Kidney capillary endothelial cell (primary cell): ENCODE data around the gene BCL7A.
"Not testable (repeated sequence)": the region's sequence is repeated elsewhere in the genome, so short reads cannot be mapped to it uniquely, and the experiment has no call there.

Experiments used
- DNase-seq: peaks from one replicate; pipeline ENCODE4 v3.0.0-alpha.2; 2018; ENCODE audit warnings: low spot score

The BCL7A gene

DNA sequence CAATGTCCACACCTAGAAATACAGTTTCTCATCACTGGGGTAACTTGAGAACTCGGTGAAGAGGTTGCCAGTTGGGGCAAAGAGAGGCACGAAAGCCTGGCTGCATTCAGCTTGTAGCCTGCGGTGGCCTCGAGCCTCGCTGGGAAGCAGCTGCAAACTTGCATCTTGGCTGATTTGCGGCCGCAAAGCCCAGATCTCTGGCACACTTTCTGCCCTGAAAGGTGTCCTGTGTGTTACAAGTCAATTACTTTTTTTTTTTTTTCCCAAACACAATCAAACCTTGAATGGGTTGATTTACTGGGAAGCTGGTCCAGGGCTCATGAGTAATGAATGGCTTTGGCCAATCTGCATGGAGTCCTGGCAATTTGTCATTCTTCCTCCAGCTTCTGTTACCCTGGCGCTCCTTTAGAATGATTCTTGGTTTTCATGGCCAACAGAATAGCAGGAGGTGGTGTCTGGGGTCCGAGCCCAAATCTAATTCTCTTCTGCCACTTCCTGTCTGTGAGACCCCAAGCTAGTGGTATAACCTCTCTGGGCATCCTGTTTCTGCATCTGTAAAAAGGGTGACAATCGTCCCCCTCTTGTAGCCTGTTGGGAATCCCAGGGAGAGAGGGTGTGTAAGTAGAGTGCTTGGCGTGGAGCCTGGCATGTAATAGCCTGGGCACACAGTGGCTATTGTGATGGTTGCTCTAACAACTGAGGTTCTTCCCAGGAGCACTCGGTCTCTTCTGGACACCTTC is 6.7 kb downstream of the BCL7A start:
- peak; percentile 21 for DNase-seq

DNA sequence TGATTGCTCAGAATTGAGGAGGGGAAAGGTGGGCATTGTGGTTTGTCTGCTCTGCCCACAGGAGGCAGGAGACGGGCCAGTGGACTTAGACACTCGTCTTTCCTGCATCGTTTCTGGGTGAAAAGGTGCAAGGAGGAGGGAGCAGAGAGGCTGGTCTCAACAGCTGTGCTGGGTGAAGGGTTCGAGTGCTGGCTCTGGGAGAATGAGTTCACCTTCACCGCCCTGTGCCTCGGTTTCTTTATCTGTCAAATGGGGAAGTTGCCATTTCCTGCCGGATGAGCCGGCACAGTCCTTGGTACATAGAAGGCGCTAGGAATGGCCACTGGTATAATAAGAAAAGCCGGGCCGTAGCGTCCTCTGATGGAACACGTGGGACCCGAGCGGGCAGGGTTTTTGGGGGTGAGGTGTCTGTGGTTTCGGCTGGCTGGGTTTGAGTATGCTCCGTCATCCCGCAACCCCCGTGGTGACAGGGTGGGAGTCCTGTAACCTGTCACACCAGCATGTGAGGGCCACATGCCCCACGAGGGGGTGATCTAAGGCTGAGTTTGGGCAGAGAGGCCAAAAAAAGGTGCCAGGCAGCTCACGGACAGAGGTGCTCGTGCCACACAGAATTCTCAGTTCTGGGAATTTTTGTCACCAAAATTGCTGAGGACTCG is 7.3 kb downstream of the BCL7A start:
- DNase-seq: no peak

DNA sequence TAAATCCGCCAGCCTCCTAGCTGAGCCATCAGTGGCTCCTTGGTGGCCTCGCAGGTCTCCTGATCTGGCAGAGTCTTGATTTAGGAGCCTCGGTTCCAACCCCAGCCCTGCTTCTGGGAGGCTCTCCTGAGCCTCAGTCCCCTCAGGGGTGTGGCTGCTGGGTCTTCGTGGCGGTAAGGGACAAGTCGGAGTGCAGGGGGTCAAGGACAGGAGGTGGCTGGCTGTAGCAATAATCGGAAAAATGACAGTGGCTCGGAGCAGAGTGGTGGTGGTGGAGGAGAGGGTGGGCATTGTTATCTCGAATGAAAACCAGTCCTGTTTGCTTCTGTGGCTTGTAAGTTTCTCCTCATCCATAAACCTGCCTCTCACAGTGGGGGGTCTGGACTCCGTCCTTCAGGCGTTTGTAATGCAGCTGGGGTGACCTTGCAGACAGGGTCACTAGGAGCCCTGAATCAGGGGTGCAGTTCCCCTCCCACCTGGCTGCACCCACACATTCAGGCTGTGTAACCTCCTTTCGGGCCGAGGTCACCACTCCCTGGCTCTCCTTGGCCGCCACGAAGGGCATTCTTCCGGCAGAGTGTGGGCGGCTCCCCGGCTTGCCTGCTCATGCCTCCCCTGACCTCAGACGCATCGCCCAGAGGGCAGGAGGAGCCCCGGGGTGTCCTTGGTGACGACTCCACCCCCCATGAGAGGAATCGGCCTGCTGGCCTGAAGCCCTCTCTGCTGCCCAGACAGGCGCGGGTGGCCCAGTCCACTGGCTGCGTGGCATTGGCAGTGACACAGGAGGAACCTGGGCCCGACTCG is 8.1 kb downstream of the BCL7A start:
- no peak for DNase-seq

DNA sequence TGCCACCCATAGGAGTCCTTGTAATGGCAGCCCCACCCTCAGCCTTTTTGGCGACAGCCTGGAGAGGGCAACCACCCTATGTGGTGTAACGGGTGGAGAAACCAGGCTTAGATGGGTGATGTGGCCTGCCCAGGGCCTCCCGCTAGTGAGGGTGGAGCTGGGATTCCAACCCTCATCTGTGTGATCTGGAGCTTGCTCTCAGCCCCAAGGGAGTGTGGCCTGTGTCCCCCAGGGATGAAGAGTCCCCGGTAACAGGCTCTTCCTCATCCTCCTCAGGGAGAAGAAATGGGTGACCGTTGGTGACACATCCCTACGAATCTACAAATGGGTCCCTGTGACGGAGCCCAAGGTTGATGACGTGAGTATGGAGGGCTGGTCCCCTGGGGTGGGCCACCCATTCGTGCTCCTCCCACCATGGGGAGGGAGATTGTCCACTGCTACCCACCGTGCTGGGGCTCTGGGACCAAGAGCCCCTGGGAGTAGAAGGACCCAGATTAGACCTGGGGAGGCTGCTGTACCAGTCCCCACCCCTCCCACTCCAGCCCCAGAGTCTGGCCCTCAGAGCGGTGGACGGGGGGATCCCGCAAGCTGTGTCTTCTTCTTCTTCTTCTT is 8.8 kb downstream of the BCL7A start:
- no peak for DNase-seq

DNA sequence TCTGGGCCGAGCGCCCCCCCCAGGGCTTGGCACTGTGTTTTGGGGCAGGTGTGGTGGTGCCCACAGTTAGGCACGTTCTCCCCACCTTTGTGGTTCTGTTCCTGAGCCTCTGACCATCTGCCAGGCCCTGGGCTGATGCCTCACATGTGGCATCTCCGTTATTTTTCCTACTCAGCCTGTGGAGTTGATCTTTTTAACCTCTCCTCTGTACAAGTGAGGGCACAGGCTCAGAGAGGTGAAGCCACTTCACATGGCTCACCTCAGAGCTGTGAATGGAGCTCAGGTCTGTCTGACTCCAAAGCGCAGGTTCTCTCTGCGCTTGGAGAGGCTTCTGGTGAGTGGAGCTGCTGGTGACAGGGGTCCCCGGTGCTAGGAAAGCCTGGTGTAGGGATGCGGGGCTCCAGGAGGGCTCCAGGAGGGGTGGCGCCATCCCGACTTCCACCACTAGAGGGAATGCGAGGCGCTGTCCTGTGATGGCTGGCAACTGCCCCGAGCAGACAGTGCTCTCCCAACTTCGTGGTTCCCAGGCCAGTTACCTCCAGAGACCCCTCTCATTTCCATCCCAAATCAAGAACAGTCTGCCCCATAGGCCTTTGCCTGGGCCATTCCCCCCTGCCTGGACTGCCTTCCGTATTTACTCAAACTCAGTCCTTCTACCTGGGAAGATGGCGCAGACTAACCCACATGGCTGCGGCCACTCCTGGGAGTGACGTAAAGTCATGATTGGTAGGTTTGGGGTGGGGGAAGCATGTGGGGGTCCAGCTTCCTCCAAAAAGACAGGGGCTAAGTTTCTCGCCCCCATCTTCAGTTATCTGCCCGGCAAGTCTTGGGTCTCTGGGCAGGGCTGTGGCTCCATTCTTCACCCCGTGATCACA is 9.9 kb downstream of the BCL7A start:
- DNase-seq: peak; percentile 34

DNA sequence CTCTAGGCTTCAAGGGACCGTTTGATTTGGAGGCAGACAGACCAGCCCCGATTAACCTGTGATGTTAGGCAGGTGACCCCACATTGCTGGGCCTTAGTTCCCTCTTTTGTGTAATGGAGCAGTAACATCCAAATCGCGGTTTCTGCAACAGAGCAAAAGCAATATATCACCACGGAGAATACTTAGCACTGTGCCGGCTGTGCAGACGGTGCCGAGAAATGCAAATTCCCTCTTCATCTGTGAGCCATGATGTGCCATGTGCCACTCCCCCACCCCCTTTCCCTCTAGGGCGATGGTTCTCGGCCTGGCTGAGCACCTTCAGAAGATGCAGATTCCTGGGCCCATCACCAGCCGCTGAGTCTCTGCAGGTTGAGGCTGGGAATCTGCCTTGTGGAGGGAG is 10.9 kb downstream of the BCL7A start:
- DNase-seq: no peak

DNA sequence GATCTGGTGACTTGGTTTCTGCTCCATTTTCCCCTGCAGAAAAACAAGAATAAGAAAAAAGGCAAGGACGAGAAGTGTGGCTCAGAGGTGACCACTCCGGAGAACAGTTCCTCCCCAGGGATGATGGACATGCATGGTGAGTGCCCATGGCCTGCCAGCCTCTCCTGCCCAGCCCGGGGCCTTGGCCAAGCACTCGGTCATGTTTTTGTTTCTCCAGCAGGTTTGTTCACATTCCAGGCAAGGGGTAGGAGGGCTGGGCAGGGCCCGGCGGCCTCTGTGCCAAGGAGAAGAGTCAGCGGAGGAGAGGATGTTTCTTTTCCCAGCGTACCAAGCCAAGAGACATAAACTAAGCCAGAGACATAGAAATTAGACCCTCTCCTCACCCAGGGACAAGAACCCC is 13.6 kb downstream of the BCL7A start:
- no peak for DNase-seq

DNA sequence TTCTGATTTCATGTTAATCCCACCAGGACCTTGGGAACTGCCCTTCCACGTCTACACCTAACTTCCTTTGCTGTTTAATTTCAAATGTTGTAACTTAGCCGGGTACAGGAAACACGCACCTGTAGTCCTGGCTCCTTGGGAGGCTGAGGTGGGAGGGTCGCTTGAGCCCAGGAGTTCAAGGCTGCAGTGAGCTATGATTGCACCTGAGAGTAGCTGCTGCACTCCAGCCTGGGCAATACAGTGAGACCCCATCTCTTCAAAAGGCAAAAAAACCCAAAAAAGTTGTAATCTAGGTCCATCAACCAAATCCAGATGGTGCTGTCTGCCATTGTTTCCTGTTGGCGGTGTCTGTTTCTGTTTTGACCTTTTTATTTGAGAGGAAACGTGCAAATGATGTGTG is 14.5 kb downstream of the BCL7A start:
- no peak for DNase-seq

DNA sequence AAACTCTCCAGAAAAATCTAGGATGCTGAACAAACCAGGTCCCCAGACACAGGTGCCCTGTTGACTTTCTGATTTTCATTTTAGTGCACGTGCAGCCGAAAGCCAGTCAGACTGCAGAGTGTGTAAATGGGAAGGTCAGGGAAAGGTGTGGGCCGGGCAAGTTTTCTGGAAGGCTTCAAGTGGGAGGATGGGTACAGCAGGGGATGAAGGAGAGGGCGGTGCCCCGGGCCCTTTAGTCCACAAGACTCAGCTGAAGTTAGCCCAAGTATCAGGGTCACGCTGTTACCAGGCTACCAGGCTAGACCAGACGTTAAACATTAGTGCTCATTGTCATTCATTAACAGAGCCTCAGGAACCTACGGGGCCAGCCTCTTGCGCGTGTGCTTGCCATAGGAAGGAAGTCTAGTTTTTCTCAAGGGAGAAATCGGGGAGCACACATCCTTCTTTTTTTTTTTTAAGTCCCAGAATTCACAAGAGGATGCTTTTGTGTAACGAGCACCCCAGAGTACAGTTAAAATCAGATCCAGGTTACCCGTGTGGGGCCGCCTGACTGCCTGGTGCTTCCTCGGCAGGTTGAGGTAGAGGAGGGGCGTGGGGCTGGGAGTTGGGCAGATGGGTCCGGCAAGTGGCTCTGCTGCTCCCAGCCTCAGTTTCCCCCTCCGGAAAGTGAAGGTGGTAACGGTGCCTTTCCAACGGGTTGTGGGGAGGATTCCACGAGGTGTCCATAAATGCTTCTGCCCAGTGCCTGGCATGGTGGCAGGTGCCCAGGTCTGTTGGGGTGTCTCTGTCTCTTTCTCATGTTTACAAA is 19.1 kb downstream of the BCL7A start:
- no peak for DNase-seq

DNA sequence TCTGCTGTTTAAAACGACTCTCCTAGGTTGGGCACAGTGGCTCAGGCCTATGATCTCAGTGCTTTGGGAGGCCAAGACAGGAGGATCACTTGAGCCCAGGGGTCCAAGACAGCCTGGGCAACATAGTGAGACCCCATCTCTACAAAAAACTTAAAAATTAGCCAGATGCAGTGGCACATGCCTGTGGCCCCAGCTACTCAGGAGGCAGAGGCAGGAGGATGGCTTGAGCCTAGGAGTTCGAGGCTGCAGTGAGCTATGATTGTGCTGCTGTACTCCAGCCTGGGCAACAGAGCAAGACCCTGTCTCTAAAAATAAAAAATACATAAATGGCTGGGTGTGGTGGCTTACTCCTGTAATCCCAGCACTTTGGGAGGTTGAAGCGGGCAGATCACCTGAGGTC is 19.8 kb downstream of the BCL7A start:
- DNase-seq: not testable (repeated sequence)

DNA sequence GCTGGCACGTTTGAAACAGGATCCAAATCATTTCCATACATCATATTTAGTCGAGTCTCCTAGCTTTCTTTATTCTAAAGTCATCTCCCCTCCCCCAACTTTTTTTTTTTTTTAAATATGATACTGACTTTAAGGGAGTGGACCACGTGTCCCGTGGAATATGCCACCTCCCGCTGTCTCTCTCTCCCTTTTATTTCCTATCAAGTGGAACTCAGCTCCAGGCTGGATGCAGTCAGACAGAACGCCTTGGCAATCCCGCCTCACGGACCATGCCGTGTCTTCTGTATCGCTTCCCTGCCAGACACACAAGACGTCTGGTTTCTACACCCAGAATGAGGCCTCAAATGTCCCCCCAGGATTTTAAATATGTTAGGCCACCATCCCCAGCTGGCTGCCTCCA is 21.2 kb downstream of the BCL7A start:
- no peak for DNase-seq

DNA sequence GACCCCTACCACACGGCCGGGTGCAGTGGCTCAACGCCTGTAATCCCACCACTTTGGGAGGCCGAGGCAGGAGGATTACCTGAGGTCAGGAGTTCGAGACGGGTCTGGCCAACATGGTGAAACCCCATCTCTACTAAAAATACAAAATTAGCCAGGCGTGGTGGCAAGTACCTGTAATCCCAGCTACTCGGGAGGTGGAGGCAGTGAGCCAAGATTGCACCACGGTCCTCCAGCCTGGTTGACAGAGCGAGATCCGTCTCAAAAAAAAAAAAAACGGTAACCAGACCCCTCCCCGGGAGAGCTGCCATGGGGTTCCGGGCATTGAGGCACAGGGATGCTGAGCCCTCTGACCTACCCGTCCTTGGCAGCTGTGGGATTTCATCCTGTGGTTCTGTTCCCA is 21.8 kb downstream of the BCL7A start:
- DNase-seq: no peak

DNA sequence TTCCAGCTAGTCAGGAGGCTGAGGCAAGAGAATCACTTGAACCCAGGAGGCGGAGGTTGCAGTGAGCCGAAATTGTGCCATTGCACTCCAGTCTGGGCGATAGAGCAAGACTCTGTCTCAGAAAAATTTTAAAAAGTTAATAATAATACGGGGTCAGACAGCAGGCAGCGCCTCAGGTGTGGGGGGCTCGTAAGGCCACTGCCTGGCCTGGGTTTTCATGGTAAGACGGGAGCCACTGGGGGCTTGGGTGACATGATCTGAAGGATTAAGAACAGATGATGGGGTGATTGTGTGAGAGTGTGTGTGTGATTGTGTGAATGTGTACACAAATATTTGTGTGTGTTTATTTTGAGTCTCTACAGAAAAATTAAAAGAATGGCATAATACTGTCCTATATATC is 23.6 kb downstream of the BCL7A start:
- DNase-seq: no peak

DNA sequence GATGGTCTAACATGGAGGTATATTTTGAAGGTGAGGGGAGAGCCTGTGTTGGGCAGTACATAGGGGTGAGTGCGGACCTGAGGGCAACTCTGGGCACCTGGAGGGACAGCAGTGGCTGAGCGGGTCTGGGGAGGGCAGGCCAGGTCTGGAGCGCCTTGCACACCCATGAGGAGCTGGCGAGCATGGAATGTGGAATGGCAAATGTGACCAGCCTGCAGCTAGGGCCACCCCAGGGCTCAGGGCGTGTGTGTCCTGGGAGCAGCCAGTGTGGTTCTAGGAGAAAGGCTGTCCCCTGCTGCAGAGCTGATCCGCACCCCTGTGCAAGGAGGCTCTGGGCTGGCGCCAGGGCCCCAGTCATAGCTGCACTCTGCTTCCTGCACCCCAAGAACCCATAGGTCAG is 24.5 kb downstream of the BCL7A start:
- DNase-seq: no peak

DNA sequence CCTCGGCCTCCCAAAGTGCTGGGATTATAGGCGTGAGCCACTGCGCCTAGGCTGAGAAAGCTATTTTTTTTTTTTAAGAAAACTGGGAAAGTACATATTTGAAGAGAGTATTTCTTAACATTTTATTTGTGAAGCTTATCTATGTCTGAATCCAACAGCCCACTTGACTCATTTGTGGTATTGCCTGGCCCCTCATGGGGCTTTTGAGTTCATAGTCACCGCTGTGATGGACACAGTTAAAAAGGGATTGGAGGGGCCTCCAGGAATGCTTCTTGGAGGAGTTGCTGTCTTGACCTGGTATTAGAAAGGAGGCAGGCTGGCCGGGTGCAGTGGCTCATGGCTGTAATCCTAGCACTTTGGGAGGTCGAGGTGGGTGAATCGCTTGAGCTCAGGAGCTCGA is 26.5 kb downstream of the BCL7A start:
- DNase-seq: no peak

DNA sequence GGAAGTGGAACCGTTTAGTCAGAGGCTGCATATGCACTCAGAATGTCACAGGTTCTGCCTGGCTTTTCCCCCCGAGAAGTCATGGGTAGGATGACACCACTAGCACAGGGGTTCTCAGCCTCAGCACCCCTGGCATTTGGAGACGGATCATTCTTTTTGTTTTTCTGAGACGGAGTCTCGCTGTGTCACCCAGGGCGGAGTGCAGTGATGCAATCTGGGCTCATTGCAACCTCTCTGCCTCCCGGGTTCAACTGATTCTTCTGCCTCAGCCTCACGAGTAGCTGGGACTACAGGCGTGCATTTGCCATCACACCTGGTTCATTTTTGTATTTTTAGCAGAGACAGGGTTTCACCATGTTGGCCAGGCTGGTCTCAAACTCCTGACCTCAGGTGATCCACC is 28.1 kb downstream of the BCL7A start:
- DNase-seq: no peak

DNA sequence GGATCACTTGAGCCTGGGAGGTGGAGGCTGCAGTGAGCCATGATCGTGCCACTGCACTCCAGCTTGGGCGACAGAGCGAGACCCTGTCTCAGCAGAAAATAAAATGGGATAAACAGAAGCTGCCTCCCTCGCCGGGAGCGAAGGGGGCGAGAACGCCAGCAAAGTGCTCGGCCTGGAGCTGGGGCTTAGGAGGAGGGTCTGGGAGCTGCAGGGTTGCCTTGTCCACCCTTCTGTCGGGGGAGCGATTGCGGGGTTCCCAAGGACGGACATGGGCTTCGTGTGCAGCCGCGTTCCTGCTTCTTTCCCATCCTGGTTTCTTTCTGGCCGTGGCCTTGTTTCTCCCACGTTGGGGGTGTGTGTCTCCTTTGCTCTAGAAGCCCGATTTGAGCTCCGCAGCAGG is 29.0 kb downstream of the BCL7A start:
- no peak for DNase-seq

DNA sequence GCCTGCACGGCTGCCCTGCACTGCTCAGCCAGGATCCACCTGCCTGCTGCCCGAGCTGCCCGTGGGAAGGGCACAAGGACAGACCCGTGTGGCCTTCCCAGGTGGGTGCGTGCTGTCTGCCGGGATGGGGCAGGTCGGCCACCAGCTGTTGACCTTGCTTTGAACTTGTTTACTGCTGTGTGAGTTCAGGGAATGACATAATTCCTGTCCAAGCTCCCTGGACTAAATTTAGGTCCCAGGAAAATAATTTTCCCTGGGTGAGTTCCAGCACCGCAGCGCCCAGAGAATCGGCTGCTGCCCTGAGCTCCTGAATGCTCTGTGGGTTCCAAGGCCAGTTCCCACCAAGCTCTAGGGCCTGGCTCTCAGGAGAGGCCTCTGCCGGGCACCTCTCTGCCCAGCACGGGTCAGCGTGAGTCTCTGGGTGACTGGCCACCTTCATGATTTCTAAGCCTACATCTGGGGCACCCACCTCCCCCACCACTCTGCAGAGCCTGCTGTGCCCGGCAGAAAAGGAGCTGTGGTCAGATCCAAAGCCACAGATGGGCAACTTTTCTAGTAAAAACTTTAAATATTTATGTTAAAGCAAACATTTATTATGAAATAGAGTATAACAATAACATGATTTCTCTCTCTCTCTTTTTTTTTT is 29.7 kb downstream of the BCL7A start:
- DNase-seq: no peak

DNA sequence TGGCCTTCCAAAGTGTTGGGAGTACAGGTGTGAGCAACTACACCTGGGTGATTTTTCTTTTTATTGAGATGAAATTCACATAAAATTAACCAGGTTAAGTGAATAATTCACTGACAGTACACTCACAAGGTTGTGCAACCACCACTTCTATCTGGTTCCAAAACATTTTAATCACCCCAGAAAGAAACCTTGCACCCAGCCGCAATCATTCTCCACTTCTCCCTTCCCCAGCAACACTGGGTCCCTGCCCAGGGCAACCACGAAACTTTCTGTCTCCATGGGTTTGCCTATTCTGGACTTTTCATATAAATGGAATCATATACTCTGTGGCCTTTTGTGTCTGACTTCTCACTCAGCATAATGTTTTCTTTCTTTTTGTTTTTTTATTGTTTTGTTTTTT is 30.6 kb downstream of the BCL7A start:
- DNase-seq: no peak

DNA sequence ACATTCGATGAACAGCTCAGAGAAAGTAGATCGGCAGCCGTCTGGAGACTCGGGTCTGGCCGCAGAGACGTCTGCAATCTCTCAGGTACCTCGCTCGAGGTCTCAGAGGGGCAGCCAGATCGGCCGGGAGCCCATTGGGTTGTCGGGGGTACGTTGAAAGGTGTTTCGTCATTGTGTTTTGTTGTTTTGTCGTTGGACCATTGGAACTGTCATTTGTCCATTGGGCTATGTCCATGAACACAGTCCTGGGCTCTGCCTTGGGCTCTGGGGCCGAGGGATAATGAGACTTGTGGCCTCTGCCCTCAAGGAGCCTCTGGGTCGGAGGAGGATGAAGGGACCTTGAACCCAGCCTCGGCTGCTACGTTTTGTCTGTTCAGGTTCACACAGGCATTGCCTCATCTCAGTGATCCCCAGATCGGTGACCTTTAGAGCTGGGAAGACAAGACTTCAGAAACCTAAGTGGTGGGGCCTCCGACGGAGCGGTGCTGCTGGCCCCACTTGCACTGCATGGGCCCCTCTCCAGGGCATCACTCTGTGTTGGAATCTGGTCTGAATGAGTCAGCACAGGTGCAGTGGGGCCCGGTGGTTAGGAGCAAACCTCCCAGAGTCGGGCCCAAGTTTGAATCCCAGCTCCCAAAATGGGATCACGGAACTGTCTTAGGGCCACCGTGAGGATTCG is 33.3 kb downstream of the BCL7A start:
- no peak for DNase-seq
